SK-N-MC (cell line): Measurements from ENCODE around the gene OTOS.

ENCODE experiments used
- EZH2 ChIP-seq: fragments of 200-600 bp; sonication (generic); IDR thresholded peaks from one replicate; pipeline ENCODE4 v1.6.1; 2017; ENCODE audit warnings: antibody characterized with exemption
- FOXP2 ChIP-seq: optimal IDR thresholded peaks from 2 replicates; pipeline ENCODE3; 2011; ENCODE audit warnings: mild to moderate bottlenecking, moderate library complexity; ENCODE audit not compliant: insufficient read depth; ENCODE audit errors: extremely low read length, control extremely low read depth
- POLR2AphosphoS5 ChIP-seq: IDR thresholded peaks from 2 replicates; pipeline ENCODE4 v1.6.1; 2012; ENCODE audit warnings: mild to moderate bottlenecking, low read depth, low read length, borderline replicate concordance

DNA sequence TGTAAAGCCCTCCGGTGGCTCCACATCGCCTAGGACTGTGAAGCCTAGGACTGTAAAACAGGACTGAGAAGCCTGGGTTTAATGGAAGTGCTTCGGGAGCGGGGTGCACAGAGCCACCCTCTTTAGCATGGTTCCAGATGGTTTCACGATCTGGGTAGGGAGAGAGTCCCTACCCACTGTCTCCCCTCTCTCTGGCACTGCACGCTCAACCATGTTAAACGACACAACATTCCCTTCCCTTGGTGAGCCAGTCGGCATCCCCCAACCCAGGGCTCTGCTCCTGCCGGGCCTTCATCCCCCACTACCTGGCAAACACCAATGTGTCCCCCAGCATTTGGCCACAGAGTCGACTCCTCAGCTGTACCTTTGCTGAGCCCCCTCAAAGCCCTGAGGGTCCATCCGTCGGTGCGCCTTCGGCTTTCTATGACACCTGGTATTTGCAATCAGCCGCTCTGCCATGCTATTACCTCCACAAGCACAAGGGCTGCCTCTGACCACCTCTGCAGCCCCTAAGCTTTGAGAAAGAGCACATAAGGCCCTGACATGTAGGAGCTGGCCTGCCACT is 5.4 kb downstream of the OTOS start:
- TF ChIP-seq EZH2, result no peak
- TF ChIP-seq POLR2AphosphoS5, result no peak
- no peak for TF ChIP-seq FOXP2
